ENCODE data around the gene PHOSPHO1.
A peak's percentile ranks its signal among the peaks of the same experiment; 100 is the strongest.
"Not testable (repeated sequence)": the region's sequence is repeated elsewhere in the genome, so short reads cannot be mapped to it uniquely, and the experiment has no call there.

PHOSPHO1 gene, protein sequence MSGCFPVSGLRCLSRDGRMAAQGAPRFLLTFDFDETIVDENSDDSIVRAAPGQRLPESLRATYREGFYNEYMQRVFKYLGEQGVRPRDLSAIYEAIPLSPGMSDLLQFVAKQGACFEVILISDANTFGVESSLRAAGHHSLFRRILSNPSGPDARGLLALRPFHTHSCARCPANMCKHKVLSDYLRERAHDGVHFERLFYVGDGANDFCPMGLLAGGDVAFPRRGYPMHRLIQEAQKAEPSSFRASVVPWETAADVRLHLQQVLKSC
- long read RNA-seq, donor 1: 0 reads
- long read RNA-seq, donor 2: 0 reads
- long read RNA-seq, donor 3: 0 reads
- long read RNA-seq, donor 4: 0 reads
- long read RNA-seq, donor 5: 0 reads
- long read RNA-seq, donor 6: 0 reads
- long read RNA-seq, donor 7: 0 reads
- long read RNA-seq, donor 8: 0 reads

DNA sequence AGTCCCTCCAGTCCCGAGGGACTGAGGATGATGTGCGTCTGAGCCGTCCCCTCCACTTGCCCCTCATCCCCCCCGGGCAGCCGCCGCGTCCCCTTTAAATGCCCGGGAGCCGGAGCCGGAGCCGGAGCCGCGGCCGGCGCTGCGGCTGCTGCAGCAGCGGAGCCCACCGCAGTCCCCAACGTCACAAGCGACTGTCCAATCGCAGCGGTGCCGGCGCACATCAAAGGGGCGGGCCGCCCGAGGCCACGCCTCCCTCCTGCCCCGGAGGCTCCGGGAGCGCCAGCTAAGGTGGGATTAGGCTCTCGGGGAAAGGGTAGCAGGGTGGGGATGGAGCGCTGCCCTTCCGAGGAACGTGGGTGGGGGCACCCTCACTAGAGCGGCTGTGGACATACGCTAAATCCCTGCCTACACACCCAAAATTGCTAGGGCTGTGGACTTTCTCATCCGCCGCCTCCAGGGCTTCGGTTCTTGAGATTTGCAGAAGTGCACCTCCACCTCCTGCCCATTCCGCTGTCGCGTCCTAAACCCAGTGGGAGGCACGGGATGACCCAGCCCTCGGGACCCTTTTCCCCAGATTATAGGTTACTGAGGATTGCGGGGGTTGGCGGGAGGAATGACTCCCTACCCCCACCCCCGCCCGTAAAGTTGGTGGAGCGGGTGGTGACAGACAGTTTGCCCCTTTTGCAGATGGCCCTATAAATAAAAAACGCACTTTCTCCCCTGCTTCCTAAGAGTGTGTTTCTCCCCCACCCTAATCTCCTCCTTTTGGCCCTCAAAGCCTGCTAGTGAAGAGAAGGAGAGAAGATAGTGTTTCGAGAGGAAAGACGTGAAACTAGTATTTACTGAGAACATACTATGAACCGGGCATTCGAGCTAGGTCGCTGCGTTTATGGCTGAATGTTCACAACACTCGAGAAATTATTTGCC lies at the start of gene PHOSPHO1:
PHOSPHO1 (minus strand) TSS at position 152 of the 927 bp plus-strand sequence. CDS start 4,096 bp downstream, outside the sequence.
- DNase-seq: peak; percentile 88

DNA sequence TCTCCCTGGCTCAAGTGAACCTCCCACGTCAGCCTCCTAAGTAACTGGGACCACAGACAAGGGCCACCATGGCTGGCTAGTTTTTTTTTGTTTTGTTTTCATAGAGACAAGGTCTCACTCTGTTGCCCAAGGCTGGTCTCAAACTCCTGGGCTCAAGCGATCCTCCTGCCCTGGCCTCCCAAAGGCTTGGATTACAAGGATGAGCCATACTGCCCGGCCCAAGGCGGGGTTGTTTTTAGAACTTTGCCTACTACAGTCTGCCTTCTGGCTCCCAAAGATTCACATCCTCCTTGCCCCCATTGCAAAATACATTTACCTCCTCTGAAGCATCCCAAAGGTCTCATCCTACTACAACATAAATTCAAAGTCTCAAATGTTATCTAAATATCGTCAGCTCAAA lies 49.5 kb upstream of the PHOSPHO1 start:
- no peak for DNase-seq

DNA sequence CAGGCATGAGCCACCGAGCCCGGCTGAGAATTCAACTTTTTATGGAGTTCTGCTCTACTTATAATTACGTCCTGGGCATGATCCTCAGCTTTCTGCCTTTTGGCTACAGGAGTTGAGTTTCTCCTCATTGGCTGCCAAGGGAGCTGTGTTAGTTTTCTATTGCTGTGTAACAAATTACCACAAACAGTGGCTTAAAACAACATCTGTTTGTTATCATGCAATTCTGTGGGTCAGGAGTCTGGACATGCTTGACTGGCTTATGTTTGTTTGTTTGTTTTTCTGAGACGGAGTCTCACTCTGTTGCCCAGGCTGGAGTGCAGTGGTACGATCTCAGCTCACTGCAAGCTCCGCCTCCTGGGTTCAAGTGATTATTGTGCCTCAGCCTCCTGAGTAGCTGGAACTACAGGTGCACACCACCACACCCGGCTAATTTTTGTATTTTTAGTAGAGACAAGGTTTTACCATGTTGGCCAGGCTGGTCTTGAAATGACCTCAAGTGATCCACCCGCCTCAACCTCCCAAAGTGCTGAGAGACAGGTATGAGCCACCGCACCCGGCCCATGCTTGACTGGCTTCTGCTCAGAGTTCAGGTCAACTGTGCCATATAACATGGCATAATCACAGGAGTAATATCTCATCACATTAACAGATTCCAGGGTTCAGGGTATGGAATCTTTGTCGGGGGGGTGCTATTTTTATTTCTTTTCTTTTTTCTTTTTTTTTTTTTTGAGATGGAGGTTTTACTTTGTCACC lies 48.9 kb upstream of the PHOSPHO1 start:
- DNase-seq: not testable (repeated sequence)

DNA sequence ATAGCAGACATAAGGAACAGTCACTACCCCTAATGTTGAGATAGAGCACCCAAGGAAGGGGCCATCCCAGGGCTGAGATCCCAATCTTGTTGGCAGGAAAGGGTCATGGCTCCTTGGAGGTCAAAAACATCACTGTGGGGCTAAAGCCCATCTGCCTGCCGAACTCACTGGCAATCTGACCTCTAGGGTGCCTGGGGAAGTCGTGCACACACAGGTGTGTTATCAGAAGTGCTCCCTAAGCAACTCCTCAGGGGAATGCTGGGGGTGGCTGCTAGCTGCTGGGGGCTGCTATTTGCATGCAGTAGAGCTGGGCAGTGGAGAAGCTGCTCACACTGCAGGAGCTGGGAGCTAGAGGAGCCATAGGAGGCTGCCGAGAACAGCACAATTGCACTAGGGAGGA lies 47.5 kb upstream of the PHOSPHO1 start:
- no peak for DNase-seq

DNA sequence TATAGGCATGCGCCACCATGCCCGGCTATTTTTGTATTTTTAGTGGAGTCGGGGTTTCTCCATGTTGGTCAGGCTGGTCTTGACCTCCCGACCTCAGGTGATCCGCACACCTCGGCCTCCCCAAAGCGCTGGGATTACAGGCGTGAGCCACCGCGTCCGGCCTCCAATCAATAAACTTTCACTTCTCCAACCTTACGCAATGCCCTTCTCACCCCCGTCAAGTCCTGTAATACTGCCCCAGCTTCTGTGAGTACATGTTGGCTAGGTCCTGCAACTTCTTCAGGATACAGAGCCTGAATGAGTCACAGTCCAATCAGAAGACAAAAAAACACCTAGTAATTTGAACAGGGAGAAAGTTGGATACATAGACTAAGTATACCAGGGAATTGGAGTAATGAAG lies 47.1 kb upstream of the PHOSPHO1 start:
- DNase-seq: no peak

DNA sequence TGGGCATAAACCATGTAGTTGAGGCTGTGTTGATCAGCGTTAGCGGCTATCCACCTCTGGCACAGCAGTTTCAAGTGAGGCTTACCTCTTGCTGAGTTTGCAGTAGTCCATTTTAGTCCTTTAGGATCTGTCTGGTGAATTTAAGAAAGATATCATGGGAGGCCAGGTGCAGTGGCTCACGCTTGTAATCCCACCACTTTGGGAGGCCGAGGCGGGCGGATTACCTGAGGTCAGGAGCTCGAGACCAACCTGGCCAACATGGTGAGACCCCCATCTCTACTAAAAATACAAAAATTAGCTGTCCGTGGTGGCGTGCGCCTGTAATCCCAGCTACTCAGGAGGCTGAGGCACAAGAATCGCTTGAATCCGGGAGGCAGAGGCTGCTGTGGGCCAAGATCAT lies 45.4 kb upstream of the PHOSPHO1 start:
- DNase-seq: not testable (repeated sequence)

DNA sequence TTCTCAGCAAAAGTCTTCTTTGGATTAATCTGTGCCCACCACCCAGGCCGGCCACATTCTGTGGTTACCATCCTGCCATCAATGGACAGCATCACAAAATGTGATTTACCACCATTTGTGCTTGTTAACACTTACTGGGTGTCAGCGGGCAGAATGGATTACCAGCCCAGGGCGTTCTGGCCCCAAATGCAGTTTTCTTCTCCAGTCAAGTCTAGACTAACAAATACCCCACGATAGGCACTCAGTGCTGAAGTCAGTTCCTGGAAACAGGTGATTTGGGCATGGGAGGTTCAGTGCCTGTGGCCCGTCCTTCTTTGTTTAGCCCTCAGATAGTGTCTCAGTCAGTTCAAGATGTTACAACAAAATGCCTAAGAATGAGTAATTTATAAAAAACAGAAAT lies 38.8 kb upstream of the PHOSPHO1 start:
- DNase-seq: no peak

DNA sequence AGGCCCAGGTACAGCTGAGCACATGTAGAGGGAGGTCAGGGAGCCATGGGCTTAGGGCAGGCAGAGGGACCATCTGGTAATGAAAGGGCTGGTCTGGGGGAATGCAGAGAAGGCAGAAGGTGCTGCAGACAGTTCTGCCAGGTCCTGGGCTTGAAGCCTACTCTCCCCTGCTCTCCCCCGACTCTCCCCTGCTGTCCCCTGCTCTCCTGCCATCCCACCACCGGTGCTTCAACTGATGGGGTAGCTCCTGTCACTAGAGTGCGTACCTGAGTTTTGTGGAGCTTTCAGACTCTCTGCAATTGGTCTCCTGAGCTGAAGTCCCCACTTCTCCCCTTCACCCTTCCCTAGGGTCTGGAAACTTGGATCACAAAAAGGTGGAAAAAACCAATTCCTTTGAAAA lies 37.3 kb upstream of the PHOSPHO1 start:
- DNase-seq: no peak

DNA sequence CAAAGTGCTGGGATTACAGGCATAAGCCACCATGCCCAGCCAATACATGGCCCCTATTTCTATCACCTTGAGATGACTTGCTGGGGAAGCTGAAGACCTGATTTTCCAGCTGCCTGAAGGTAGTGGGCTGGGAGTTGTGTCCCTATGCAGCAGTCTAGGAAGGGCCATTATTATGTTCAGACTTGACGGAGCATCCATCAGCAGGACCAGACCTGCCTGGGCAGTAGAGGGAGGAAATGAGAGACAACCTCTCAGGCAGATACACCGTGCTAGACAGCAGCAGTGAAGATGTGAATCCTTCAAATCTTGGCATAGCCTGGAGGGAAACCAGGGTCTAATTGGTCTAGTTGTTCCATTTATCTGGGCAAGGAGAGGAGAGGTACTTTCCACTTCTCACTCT lies 35.6 kb upstream of the PHOSPHO1 start:
- DNase-seq: no peak

DNA sequence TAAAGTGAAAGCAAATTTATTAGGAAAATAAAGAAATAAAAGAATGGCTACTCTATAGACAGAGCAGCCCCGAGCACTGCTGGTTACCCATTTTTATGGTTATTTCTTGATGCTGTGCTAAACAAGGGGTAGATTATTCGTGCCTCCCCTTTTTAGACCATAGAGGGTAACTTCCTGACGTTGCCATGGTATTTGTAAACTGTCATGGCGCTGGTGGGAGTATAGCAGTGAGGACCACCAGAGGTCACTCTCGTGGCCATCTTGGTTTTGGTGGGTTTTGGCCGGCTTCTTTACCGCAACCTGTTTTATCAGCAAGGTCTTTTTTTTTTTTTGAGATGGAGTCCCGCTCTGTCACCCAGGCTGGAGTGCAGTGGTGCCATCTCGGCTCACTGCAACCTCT lies 31.0 kb upstream of the PHOSPHO1 start:
- DNase-seq: not testable (repeated sequence)

DNA sequence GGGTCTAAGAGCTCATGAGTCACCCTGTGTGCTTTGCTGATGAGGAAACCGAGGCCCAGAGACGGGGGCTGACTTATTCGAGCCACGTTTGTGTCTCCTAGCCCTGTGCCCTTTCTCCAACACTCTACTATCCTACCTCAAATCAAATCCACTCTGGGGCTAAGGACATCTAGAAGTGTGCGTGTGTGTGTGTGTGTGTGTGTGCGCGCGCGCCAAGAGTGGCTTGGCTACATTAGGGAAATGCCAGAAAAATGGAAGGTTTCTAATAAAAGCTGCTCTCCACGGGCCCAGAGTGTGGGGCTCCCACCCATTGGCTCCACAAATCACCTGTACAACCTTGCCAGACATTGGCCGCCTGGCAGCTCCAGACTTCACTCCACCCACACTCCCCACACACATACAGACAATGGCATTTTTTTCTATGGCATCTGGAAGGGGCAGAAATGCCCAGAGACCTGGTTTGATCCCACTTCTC lies 30.3 kb upstream of the PHOSPHO1 start:
- DNase-seq: no peak

DNA sequence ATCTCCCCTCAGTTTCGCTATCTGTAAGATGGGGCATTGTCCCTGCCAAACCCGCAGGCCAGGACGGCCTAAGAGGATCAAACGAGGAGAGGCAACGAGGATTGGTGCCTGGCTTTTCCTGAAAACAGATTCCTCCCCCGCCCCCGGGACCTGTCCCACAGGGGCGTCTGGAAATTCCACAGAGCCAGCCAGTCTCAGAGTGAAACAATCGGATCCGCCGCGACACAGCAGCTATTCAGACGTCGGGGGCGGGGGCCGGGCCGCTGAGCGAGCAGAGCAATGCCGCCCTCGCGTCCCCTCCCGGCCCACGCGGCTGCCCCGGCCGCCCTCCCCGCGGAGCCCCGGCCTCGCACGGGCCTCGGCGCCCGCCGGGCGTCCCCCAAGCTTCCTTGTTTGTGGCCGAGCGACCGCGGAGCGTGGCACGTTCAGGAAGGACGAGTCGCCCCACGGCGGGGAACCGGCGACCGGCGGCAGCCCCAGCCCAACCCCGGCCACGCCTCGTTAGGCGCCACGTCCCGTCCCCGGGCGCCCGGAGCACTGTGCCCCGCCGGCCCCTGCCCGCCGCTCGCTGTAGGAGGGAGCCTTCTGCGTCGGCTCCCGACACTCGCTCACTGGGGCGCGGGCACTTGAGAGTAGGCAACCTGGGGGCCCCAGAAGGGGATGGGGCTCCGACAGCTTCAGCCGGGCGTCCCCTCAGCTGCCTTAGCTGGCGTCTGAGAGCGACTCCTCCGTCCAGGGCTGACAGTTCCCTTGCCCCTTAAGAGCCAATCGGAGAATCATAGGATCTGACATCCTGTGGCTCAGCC lies 29.6 kb upstream of the PHOSPHO1 start:
- peak; percentile 78 for DNase-seq

DNA sequence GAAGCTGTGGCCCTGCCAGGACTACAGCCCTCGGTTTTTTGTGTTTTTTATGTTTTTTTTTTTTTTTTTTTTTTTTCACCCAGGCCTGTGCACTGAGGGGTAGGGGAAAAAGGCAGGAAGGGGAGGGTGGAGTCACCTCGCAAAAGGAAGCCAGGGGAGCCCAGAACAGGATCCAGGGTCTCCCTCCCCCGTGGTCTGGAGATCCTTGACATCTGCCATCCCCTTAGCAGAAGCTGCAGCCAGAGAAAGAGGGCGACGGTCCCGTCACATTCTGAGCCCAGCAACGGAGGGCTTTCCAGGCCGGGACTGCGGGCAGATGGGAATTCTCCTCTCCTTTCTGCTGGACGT lies 29.1 kb upstream of the PHOSPHO1 start:
- DNase-seq: no peak

DNA sequence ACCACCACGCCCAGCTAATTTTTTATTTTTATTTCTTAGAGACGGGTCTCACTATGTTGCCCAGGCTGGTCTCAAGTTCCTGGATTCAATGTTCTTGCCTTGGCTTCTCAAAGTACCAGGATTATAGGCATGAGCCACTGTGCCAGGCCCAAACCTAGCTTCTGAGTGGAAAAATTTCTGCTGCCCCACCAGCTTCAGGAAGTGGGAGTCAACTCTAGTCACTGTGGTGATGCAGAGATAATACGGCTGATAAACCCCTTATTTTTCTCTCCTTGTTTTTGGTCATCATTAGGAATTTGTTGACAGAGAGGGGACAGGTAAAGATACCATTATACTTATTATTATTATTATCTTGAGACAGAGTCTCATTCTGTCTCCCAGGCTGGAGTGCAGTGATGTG lies 27.8 kb upstream of the PHOSPHO1 start:
- DNase-seq: no peak

DNA sequence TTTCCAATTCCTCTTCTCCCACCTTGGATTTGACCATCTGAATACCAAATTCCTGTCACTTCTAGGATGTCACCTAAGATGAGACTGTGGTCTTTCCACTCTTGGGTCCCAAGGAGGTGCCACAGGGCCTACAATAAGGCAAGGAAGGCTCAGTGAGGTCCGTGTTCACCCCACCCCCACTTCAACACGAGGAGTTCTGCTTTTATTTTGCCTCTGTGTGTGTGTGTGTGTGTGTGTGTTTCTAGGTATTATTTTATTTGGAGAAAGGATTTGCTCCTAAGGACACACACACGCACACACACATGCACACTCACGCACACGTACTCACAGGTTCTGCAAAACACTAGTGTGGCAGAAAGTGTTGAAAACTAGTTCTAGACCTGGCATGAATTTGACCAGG lies 24.5 kb upstream of the PHOSPHO1 start:
- DNase-seq: no peak

DNA sequence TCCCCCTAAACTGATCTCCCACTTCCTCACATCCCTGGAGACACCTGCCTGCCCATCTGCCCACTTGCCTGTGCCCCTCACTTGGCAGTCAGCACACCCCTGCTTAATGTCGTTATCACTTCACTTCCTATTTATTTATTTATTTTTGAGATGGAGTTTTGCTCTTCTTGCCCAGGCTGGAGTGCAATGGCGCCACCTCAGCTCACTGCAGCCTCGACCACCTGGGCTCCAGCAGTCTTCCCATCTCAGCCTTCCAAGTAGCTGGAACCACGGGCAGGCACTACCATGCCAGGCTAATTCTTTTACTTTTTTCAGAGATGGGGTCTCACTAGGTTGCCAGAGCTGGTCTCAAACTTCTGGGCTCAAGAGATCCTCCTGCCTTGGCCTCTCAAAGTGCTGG lies 23.5 kb upstream of the PHOSPHO1 start:
- DNase-seq: no peak

DNA sequence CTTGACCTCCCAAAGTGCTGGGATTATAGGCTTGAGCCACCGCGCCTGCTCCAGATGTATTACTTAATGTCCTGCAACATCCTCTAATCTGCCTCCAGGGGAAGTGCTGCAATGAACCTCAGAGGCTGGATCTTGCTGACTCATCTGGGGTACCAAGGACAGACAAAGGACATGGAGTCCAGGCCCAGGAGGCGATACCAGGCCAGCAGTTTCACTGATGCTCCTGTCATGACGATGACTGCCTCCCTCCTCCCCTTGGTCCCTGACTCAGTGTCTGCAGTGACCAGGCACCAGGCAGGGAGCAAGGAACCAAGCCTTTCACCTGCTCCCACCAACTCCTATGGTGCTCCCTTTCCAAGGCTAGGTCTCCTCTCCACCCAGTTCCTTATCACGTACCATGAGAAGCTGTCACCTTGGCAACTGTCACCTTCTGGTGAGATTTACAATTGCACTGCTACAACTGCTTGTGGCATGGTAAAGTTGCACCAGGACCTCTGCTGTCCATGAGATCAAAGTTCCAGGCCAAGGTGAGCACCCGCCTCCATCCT lies 21.6 kb upstream of the PHOSPHO1 start:
- DNase-seq: no peak

DNA sequence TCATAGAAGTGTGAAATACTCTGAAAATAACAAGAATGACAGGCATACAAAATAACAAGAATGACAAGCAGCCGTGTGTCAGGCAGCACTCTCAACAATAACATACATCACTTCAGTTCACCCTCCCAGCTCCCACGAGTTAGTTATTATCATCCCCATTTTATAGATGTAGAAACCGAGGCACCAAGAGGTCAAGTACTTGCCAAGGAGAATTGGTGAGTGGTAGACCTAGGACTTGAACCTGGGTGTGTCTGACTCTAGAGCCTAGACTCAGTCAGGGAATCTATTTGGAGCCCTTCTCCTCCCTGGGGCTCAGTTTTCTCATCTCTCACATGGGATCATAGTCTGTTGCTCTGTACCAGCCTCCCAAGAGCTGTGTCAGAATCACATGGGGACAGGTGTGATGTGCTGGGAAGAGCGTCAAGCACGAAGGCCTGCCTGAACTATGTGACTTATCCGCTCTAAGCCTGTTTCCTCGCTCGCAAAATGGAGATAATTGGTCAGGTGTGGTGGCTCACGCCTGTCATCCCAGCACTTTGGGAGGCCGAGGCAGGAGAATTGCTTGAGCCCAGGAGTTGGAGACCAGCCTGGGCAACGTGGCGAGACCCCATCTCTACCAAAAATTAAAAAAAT lies 19.4 kb upstream of the PHOSPHO1 start:
- DNase-seq: no peak

DNA sequence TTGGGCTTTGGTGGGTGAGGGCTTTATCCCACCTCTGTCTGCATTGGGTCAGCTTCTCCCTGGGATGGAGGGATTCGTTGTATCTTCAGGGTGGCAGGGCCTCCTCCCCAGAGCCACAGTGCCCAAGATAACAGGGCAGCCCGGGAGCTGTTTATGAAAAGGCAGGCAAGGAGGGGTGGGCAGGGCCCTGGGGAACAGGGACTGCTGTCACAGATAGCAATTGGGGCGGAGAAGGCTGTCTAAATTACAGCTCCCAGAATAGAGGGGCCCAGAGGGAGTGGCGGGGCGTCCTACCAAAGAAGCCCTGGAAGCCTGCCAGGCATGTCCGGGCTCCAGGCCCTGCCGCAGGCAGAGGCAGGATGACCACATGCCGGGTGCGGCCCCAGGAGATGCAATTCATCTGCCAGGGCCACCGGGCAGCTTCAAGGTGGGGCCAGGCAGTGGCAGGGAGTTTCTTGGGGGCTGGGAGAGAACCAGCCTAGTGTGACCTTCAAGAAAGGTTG lies 18.8 kb upstream of the PHOSPHO1 start:
- no peak for DNase-seq

DNA sequence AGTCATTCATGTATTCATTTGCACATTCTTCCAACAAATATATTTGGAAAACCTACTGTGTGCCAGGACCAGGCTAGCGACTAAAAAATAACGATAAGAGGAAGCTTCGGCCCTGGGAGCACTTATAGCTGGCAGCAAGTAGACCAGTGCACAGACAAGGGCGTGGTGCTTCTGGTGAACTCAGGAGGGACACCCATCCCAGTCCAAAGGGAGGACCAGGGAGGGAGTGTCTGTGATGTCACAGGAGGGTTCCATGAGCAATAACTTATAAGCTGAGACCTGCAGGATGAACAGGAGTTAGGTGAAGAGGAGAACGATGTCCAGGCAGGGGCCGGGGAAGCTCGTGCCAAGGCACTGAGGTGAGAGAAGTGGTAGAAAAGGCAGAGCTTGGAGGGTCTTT lies 17.4 kb upstream of the PHOSPHO1 start:
- DNase-seq: no peak

DNA sequence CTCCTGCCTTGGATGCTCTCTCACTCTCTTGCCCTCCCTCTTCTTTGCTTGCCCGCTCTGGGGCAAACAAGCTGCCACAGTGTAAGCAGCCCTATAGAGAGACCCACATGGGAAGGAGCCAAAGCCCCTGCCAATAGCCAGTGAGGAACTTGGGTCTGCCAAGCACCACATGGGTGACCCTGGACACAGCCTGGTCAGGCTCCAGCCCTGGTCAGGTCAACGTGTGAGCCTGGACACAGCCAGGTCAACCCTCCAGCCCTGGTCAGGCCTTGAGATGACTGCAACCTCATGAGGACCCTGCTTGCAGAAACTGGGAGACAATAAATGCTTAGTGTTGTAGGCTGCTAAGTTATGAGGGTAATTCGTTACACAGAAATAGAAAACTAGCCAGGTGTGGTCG lies 14.3 kb upstream of the PHOSPHO1 start:
- no peak for DNase-seq

Measured in right kidney (tissue), 9 donors.